Measurements from ENCODE around the gene TBPL1.

DNA sequence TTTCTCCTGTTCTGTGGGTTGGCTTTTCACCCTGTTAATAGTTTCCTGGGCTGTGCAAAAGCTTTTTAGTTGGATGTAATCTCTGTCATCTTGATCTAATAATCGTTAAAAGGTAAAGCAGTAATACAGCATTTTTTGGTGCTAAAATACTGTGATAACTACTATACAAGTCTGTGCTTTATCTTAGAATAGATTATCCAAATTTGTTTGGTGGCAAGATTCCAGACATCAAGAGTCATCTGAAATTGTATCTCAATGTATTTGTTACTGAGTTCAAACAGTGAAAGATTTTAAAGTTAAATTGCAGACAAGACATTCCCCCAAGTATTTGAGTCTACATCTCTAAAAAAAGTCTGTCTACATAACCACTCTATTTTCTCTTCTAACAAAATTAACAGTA, 18.8 kb downstream of the TBPL1 start:
- TF ChIP-seq EZH2 (IDR thresholded peaks at IDR 0.05) (no peak), POLR2AphosphoS5 (IDR thresholded peaks at IDR 0.05; ENCODE audit: borderline replicate concordance, low read depth, low read length) (no peak), FOXP2 (optimal IDR thresholded peaks at IDR 0.05; ENCODE audit: control extremely low read depth, extremely low read length, insufficient read depth) (no peak)
